NCI-H2107 (cell line): ENCODE measurements around the gene HTR1A.

Experiments used
- DNase-seq: peaks from one replicate; lab custom pipeline; 2025; lab: John Stamatoyannopoulos, UW

HTR1A gene

GRCh38 chr5:63962279-63962678 lies at the start of gene HTR1A:
Gene HTR1A, minus strand, starts transcription at chr5:63962445. Its CDS starts 726 bp downstream, at chr5:63961719.
- no peak for DNase-seq

- no peak for DNase-seq
These were observed 41.7 kb upstream of the HTR1A start for GRCh38 chr5:64003966-64004365.

- DNase-seq = no peak
These were observed 37.9 kb upstream of the HTR1A start for GRCh38 chr5:64000096-64000495.

GRCh38 chr5:63987053-63987452 lies 24.8 kb upstream of the HTR1A start:
- DNase-seq = no peak

- DNase-seq = no peak
These were observed 19.6 kb upstream of the HTR1A start for GRCh38 chr5:63981864-63982263.

GRCh38 chr5:63963926-63964325 lies 1.7 kb upstream of the HTR1A start:
- no peak for DNase-seq

GRCh38 chr5:63963080-63963735 lies 963 bp upstream of the HTR1A start:
- no peak for DNase-seq

- DNase-seq = no peak
These were observed 565 bp downstream of the HTR1A start for GRCh38 chr5:63961598-63962161.

- no peak for DNase-seq
These were observed 1.1 kb downstream of the HTR1A start for GRCh38 chr5:63961125-63961597.

GRCh38 chr5:63960646-63961045 lies 1.6 kb downstream of the HTR1A start:
- DNase-seq = no peak

GRCh38 chr5:63959177-63959982 lies 2.9 kb downstream of the HTR1A start:
- no peak for DNase-seq

GRCh38 chr5:63958654-63959053 lies 3.6 kb downstream of the HTR1A start:
- DNase-seq = no peak

- DNase-seq = no peak
These were observed 4.6 kb downstream of the HTR1A start for GRCh38 chr5:63957617-63958016.

- DNase-seq = no peak
These were observed 9.0 kb downstream of the HTR1A start for GRCh38 chr5:63953217-63953616.

- no peak for DNase-seq
These were observed 27.1 kb downstream of the HTR1A start for GRCh38 chr5:63935103-63935502.

GRCh38 chr5:63931836-63932235 lies 30.4 kb downstream of the HTR1A start:
- no peak for DNase-seq

GRCh38 chr5:63928451-63928850 lies 33.8 kb downstream of the HTR1A start:
- no peak for DNase-seq

- DNase-seq = no peak
These were observed 38.3 kb downstream of the HTR1A start for GRCh38 chr5:63923914-63924313.

- no peak for DNase-seq
These were observed 42.3 kb downstream of the HTR1A start for GRCh38 chr5:63919763-63920478.

- no peak for DNase-seq
These were observed 45.5 kb downstream of the HTR1A start for GRCh38 chr5:63916786-63917185.

- DNase-seq = no peak
These were observed 50.4 kb downstream of the HTR1A start for GRCh38 chr5:63911871-63912270.
